Right atrium auricular region (tissue), 2 donors: ENCODE results near the gene BAAT. TPM values are rescaled to one million over a fixed set of nuclear protein-coding genes. Genes with fewer than 3 reads are reported as not detected.

Source experiments
- DNase-seq: peaks from one replicate; pipeline ENCODE4 v3.0.0-alpha.2; 2019; ENCODE audit warnings: low spot score
- H3K27ac ChIP-seq, 2 donors: fragments of 200-600 bp; sonication (generic); 1 replicate in 1 of 2; 2 replicates in 1 of 2; pipeline ENCODE4 v1.5.1; 2016 to 2019
- H3K27me3 ChIP-seq, 2 donors: fragments of 200-600 bp; sonication (generic); one replicate each; pipeline versions ENCODE4 v1.5.1 to v1.6.0; 2017 to 2019
- H3K36me3 ChIP-seq: fragments of 200-600 bp; sonication (generic); one replicate; pipeline ENCODE4 v1.5.1; 2016
- H3K4me1 ChIP-seq, 2 donors: fragments of 200-600 bp; sonication (generic); one replicate each; pipeline versions ENCODE4 v1.5.1 to v1.6.0; 2017 to 2019
- H3K4me3 ChIP-seq, 2 donors: fragments of 200-600 bp; sonication (generic); 1 replicate in 1 of 2; 2 replicates in 1 of 2; pipeline ENCODE4 v1.5.1; 2017 to 2019; ENCODE audit warnings: mild to moderate bottlenecking in 1 of 2, moderate library complexity in 1 of 2
- H3K9me3 ChIP-seq, 2 donors: fragments of 200-600 bp; sonication (generic); one replicate each; pipeline ENCODE4 v1.5.1; 2019
- CTCF ChIP-seq, 2 donors: fragments of 200-600 bp; sonication (generic); IDR thresholded peaks; one replicate each; pipeline ENCODE4 v1.5.1; 2019; ENCODE audit warnings: antibody characterized with exemption in 2 of 2
- total RNA-seq, 2 donors: library from RNA; depleted of rRNA; stranded (reverse); fragments of >200 nt; gene quantifications; one replicate each; pipeline ENCODE4 v1.1.0, GENCODE V29; 2016

The BAAT gene
- total RNA-seq, 2 donors from 2014 or later = 0.20 TPM; not detected in 1

DNA sequence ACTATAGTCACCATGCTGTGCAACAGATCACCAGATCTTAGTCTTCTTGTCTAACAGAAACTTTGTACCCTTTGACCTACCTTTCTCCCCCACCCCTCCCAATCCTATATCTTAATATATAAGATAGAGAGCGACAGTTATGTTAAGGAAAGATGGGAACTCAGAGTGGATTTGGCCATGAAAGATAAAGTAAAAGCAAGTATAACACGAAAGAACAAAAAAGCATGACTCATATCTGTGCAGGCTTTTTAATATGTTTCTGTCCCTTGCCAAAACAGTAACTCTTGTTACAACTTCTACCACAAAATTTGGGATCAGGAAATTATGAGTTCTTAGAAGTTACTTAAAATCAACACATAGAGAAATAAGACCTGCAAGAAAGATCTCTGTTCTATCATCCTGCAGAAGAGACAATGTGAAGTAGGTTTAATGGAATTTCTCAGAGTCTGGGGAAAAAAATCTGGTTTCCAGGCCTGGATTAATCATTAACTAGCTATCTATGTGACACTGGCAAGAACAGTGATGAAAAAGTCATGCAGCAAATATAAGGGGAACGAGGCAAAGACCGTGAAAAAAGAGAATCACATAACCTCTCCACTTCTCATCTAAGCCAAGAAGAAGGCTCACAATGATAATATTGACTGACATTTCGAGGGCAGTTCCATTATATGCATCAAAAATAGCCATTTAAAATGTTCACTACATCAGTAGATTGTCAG lies 18.6 kb downstream of the BAAT start:
- no peak for TF ChIP-seq CTCF (IDR thresholded peaks at IDR 0.05)

DNA sequence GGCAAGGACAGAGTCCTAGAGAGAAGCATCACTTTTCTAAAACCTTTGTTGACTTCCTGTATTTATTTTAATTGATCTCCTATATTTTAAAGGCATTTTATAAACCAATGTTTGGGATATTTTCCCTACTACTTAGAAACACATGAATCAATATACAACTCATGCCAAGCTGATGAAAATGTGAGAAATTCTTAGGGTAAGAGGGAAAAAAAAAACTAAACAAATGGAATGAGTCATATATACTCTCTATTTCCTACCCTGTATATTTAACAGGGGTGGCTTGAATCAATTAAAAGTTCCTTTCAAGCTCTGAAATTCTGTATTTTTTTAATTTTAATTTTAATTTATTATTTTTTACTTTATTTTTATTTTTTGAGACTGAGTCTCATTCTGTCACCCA lies 19.6 kb downstream of the BAAT start:
- TF ChIP-seq CTCF (IDR thresholded peaks at IDR 0.05) = no peak
- H3K27ac ChIP-seq = no peak overlapping the region

More for the DNA sequence above, 18.6 kb downstream of the BAAT start:
- Histone ChIP-seq H3K27ac (no peak overlapping the region), H3K9me3 (no peaks in the 10 kb centered on the region), H3K36me3 (no peaks in the 10 kb centered on the region), H3K27me3 (no peaks in the 10 kb centered on the region), H3K4me3 (no peak overlapping the region), H3K4me1 (no peaks in the 10 kb centered on the region)
- no peak for DNase-seq

GRCh38 chr9:101362450-101362849 lies 22.4 kb downstream of the BAAT start:
- no peak for TF ChIP-seq CTCF (IDR thresholded peaks at IDR 0.05)
- Histone ChIP-seq H3K27me3 (no peaks in the 10 kb centered on the region), H3K4me1 (no peaks in the 10 kb centered on the region), H3K9me3 (no peaks in the 10 kb centered on the region), H3K36me3 (no peaks in the 10 kb centered on the region), H3K4me3 (no peak overlapping the region), H3K27ac (no peak overlapping the region)
- DNase-seq = no peak

More for the DNA sequence above, 19.6 kb downstream of the BAAT start:
- no peaks in the 10 kb centered on the region for H3K36me3 ChIP-seq
- H3K4me1 ChIP-seq = no peaks in the 10 kb centered on the region
- no peaks in the 10 kb centered on the region for H3K27me3 ChIP-seq
- no peak overlapping the region for H3K4me3 ChIP-seq
- H3K9me3 ChIP-seq = no peaks in the 10 kb centered on the region
- DNase-seq = no peak

DNA sequence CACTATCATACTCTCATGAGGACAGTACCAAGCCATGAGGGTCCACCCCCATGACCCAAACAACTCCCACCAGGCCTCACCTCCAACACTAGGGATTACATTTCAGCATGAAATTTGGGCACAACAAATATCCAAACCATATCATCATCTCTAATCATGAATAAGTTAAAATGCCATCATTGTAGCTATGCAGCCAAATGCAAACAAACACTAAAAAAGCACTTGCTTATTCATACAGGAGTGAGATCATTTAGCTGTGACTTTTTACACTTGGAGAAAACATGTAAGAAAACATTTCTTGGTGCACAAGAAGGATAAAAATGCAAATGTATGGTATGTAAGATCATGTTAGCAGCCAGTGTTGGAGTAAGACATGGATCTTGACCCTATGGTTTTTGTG lies 24.2 kb downstream of the BAAT start:
- no peak for TF ChIP-seq CTCF (IDR thresholded peaks at IDR 0.05)
- Histone ChIP-seq H3K9me3 (no peaks in the 10 kb centered on the region), H3K27ac (no peak overlapping the region), H3K4me1 (no peaks in the 10 kb centered on the region), H3K4me3 (no peak overlapping the region), H3K36me3 (no peaks in the 10 kb centered on the region), H3K27me3 (no peaks in the 10 kb centered on the region)
- no peak for DNase-seq

- no peak for TF ChIP-seq CTCF (IDR thresholded peaks at IDR 0.05)
- no peak overlapping the region for H3K4me3 ChIP-seq
- H3K36me3 ChIP-seq = no peaks in the 10 kb centered on the region
- H3K9me3 ChIP-seq = no peaks in the 10 kb centered on the region
- H3K4me1 ChIP-seq = no peaks in the 10 kb centered on the region
- no peak for DNase-seq
- H3K27ac ChIP-seq = no peak overlapping the region
- H3K27me3 ChIP-seq = no peaks in the 10 kb centered on the region
Measured at GRCh38 chr9:101359679-101360078, 25.1 kb downstream of the BAAT start.

DNA sequence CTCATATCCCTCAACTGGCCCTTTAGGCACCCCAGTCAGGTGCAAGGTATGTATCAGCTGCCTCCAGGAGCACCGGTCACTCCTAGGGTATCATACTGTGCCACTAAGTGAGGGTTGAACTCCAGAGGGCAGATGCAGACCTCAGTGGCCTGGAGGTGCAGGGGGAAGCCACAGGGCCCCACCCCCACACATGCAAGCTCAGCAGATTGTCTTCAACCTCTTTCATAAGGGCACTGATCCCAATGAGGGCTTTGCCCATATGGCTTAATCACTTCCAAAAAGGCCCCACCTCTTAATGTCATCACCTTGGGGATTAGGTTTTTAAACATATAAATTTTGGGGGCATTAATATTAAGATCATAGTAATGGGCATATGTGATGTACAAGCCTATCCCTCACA lies 28.2 kb downstream of the BAAT start:
- H3K9me3 ChIP-seq = no peaks in the 10 kb centered on the region
- TF ChIP-seq CTCF (IDR thresholded peaks at IDR 0.05) = no peak
- no peaks in the 10 kb centered on the region for H3K27me3 ChIP-seq
- no peaks in the 10 kb centered on the region for H3K4me1 ChIP-seq
- no peak overlapping the region for H3K27ac ChIP-seq
- no peaks in the 10 kb centered on the region for H3K36me3 ChIP-seq
- H3K4me3 ChIP-seq = no peak overlapping the region
- no peak for DNase-seq
